Adipose tissue (tissue), 3 donors: ENCODE measurements around the gene MCMBP. TPM values are rescaled to one million over a fixed set of nuclear protein-coding genes. Genes with fewer than 3 reads are reported as not detected.
"Not testable (repeated sequence)": the region's sequence is repeated elsewhere in the genome, so short reads cannot be mapped to it uniquely, and the experiment has no call there.

Source experiments
- H3K27ac ChIP-seq: one replicate; pipeline ENCODE4 v1.5.1; 2013; ENCODE audit warnings: low read depth, low read length
- WGBS, 3 donors: extraction: QIAGEN DNeasy Blood & Tissue Kit; methylation state at CpG; one replicate each; pipeline ENCODE4 v1.1.7; 2013; 5-methylcytosine and 5-hydroxymethylcytosine counted together
- polyA plus RNA-seq, 3 donors: library from polyadenylated mRNA; stranded (reverse); fragments of 200-250 nt; gene quantifications; one replicate each; pipeline ENCODE4 v1.2.3, GENCODE V29; 2013
- donor health status: healthy with polysubstance abuse.
- donor health status: Bipolar disorder and iron deficiency.
- donor health status: healthy.

MCMBP gene
- polyA plus RNA-seq, 3 donors: 16.2 to 42.5 (median 31.0) TPM

DNA sequence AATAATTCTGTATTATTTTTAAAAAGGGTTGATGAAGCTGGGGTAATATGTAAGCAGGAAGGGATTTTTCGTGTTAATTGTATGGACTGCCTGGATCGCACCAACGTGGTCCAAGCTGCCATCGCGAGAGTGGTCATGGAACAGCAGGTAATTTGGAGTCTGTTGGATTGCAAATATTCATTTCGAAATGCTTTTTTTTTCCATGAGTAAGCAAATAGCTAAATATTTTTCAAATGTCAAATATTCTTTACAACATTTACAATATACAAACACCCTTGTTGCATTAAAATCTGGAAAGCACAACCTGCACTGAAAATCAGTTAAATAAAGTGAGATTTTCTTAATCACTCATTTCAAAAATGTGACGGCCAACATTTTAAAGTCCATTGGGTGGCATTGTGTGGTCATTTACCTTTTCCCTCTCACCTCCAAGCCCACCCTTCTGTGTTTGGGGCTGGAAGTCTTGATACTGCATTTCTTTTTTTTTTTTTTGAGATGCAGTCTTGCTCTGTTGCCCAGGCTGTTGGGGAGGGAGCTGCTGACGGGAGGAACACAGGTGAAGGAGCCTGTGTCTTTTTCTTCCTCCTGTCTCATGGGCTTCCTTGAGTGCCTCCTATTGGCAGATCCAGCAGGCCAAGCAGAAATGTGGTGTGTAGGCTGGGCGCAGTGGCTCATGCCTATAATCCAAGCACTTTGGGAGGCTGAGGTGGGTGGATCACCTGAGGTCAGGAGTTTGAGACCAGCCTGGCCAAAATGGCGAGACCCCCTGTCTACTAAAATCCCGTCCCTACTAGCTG is 66.1 kb downstream of the MCMBP start:
- 97 to 98% (median 97%) methylated on average over 11 of the region's 11 CpGs for WGBS, 3 donors

GRCh38 chr10:119805702-119806230 is 66.9 kb downstream of the MCMBP start:
- WGBS, 3 donors: 65 to 74% (median 70%) methylated on average over 5 of the region's 5 CpGs
- H3K27ac ChIP-seq: no peak overlapping the region

More for the DNA sequence above, 66.1 kb downstream of the MCMBP start:
- H3K27ac ChIP-seq: no peak overlapping the region

GRCh38 chr10:119803264-119803663 is 69.4 kb downstream of the MCMBP start:
- no peak overlapping the region for H3K27ac ChIP-seq
- WGBS, 3 donors: 93 to 97% (median 94%) methylated on average over 1 of the region's 1 CpG

DNA sequence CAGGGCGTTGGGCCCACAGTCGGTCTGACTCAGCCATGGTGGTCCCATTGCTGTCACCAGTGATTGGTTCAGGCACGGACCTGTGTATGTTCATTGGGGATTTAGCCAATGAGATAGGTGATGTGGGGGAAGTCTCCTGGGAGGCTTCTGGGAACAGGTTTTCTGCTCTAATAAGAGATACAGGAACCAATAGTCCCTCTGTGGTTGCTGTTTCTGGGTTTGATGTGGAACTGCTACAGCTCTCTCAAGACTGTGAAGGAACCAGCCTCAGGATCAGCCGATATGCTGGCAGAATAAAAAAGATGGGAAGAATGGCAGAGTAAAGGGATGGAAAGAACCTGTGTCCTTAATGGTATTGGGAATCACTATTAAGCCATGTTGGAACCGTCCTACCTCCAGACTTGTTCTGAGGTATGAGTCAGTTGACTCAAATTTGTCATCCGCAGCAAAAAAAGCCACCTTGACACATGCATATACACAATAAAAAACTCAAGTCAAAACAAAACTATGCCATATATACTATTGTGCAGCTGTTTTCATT is 70.6 kb downstream of the MCMBP start:
- H3K27ac ChIP-seq: no peak overlapping the region
- WGBS, 3 donors: 91 to 92% (median 91%) methylated on average over 6 of the region's 6 CpGs

DNA sequence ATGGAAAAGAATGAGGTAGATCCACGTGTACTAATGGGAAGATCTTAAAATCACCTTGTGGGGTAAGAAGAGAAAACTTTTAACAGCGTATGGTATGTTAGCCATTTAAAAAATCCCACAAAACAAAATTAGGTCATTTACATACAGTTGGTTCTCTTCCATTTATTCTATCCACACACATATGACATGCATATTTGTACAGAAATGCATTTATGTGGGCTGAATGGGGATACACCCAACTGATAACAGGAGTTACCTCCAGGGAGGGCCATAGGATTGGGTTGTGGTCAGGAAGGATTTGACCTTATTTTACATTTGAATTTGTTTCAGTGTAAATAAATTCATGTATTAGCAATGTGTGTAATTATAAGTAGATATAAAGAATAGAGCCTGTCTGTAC is 71.5 kb downstream of the MCMBP start:
- H3K27ac ChIP-seq: no peak overlapping the region
- 93 to 100% (median 94%) methylated on average over 2 of the region's 2 CpGs for WGBS, 3 donors

- 94 to 99% (median 98%) methylated on average over 5 to 6 of the region's 6 CpGs for WGBS, 3 donors
- no peak overlapping the region for H3K27ac ChIP-seq
Observed at GRCh38 chr10:119796039-119796438, 76.6 kb downstream of the MCMBP start.

- 98 to 100% (median 99%) methylated on average over 22 to 30 of the region's 32 CpGs for WGBS, 3 donors
- not testable (repeated sequence) for H3K27ac ChIP-seq
Observed at GRCh38 chr10:119795101-119795500, 77.5 kb downstream of the MCMBP start.

DNA sequence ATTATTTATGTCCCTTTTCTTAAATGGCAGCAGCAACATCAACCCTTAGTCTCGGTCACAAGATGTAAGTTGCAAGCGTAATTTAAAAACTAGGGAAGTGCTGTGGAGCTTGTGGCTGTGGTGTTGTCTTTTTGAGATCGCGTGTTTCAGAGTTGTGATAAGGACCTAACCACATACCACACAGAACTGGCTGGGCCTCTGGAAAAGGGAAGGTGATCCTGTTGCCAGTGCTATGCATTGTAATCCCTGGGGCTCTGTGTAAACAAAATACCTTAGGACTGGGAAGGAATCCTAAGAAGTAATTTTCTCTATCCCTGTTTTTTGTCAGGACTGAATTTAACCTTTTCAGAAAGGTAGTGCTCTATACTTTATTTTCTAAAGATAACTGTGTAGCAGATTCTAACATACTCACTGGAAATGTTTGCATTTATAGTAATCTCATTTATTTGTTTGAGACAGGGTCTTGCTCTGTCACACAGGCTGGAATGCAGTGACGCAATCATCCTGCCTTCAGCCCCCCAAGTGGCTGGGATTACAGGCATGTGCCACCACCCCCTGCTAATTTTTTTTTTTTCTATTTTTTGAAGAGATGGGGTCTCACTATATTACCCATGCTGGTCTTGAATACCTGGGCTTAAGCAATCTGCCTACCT is 86.4 kb downstream of the MCMBP start:
- WGBS, 3 donors: 48 to 67% (median 59%) methylated on average over 5 of the region's 5 CpGs
- no peak overlapping the region for H3K27ac ChIP-seq

GRCh38 chr10:119784340-119785067 is 88.1 kb downstream of the MCMBP start:
- WGBS, 3 donors: 49 to 68% (median 57%) methylated on average over 7 of the region's 7 CpGs
- no peak overlapping the region for H3K27ac ChIP-seq

DNA sequence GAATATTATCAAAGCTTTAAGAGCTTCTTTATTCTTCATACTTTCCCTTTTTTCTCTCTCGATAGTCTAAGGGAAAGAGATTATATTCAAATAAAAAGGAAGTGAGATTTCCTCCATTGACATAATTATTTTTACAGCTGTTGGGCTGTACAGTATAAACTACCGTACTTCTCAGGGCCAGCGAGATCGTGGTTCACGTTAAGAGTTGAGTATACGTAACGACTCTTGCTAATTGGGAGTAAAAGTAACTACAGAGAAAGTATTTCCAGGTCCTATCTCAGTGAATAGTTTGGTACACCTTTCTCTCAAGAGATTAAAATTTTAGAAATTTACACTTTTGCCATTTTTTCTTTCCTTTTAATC is 89.0 kb downstream of the MCMBP start:
- 40 to 85% (median 49%) methylated on average over 7 of the region's 7 CpGs for WGBS, 3 donors
- no peak overlapping the region for H3K27ac ChIP-seq

- no peak overlapping the region for H3K27ac ChIP-seq
- 77 to 81% (median 77%) methylated on average over 4 of the region's 4 CpGs for WGBS, 3 donors
Observed at GRCh38 chr10:119782981-119783664, 89.5 kb downstream of the MCMBP start.

DNA sequence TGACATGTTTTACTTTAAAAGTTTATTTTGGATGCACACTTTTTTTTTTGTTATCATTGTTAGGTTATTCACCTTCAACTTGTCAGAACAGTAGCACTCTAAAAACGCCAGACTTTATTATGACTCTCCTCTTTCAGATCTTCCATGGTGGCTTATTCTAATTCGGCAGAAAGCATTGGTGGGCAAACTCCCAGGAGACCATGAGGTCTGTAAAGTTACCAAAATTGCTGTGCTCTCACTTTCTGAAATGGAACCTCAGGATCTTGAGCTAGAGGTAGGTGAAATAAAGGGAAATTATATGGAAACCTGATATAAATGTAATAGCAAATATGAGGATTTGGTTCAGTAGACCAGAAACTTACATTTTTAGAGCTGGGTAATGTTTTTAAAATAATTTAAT is 91.1 kb downstream of the MCMBP start:
- no peak overlapping the region for H3K27ac ChIP-seq
- WGBS, 3 donors: 86 to 93% (median 91%) methylated on average over 2 of the region's 2 CpGs

DNA sequence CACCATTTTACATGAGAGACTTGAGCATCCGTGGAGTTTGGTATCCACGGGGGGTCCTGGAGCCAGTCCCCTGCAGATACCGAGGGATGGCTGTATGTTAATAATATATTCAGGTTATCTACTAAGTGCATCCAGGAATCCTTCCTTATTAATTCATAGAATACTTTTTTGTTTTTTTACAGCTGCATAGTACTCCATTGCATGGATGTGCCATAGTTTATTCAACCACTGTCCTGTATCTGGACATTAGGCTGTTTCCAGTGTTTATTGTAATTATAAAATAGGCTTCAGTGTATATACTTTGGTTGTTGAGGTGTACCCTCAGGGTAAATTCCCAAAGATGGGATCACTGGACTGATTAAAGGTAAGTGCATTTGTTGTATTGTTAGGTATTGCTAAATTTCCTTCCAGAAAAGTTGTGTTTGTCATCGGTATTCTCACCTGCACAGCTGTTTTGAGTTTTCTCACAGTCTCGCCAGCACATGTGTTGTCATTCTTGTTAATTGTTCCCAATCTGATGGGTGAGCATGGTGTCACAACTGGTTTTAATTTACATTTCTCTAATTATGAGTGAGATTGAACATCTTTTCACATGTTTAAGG is 91.7 kb downstream of the MCMBP start:
- H3K27ac ChIP-seq: no peak overlapping the region
- WGBS, 3 donors: 96 to 98% (median 98%) methylated on average over 5 of the region's 5 CpGs

Other genes with a start within 250 kb of the MCMBP start
- gene BAG3, start 221.5 kb downstream of the MCMBP start, polyA plus RNA-seq: 10 to 100 TPM; 12.1 to 90.9 (median 44.0) TPM
- gene INPP5F, start 146.8 kb downstream of the MCMBP start, polyA plus RNA-seq: 1 to 10 TPM; 5.1 to 9.6 (median 7.6) TPM
- gene SEC23IP, start 19.9 kb upstream of the MCMBP start, polyA plus RNA-seq: 10 to 100 TPM in 2 of 3 donors, 1 to 10 TPM in 1; 5.1 to 15.5 (median 10.1) TPM